T-helper 9 cell (primary cell): ENCODE measurements around the gene ZNF445.
"Not testable (repeated sequence)": the region's sequence is repeated elsewhere in the genome, so short reads cannot be mapped to it uniquely, and the experiment has no call there.

Experiments
- DNase-seq: peaks from one replicate; pipeline ENCODE4 v3.0.0-alpha.2; 2020

Gene ZNF445

DNA sequence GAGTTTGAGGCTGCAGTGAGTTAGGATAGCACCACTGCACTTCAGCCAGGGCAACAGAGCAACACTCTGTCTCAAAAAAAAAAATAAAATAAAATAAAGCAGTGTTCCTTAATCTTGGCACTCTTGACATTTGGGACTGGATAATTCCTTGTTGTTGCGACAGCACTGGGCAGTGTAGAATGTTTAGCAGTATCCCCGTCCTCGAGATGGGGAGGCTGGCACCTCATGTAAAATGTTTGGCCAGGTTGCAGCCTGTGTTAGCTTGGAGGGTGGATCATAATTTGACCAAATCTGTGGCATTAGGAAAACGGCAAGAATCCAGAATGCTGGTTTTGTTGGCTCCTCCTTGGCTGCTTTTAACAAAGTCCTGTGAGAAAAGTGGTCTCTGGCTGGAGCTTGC lies 47.0 kb downstream of the ZNF445 start:
- no peak for DNase-seq

DNA sequence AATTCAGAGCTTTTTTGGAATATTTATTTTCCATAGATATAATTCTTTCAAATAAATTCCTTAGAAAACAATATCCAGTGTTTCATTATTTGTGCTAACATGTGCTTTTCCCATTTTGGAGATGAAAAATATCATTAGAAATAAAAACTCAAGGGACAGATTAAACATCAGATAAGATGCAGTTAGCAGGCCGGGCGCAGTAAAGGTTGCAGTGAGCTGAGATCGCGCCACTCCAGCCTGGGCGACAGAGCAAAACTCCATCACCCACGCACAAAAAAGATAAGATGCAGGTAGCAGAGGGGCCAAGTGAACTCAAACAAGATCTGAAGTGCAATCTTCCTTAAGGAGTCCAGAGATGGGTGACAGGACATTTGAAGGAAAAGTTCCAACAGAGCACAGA lies 48.0 kb downstream of the ZNF445 start:
- DNase-seq = no peak

DNA sequence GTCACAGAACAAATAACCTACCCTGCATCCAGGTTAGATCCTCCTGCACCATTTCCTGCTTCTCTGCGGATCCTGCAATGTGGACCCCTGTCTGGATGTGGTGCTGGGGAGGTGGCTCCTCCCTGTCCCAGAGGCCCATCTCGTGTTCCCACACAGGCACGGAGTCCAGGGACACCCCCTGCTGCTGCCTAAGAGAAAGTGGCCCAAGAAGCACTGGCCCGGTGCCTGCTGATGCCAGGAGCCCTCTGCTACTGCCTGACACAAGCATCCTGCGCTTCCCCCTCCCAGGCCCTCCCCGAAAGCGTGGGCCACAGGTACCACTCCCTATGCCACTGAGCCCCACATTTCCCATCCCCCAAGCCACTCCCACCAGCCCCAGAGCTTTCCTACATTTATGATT lies 48.6 kb downstream of the ZNF445 start:
- DNase-seq = no peak

DNA sequence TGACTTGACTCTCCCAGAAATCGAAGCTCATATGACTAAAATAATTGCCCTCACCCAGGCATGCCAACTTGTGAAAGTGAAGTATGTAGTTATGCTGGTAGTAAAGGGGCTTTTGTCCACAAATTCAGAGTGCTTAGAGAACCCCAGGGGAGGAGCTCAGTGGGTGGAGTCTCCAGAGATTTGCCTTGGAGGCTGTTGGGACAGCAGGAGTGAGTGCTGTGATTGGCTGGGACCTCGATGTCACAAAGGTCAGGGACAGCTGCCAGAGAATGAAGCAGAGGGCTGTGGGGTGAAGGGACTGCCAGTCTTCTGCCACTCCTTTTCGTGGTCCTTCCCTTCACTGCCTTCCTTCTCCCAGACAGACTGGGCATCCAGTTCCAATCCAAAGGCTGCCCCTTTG lies 49.8 kb downstream of the ZNF445 start:
- DNase-seq = no peak

DNA sequence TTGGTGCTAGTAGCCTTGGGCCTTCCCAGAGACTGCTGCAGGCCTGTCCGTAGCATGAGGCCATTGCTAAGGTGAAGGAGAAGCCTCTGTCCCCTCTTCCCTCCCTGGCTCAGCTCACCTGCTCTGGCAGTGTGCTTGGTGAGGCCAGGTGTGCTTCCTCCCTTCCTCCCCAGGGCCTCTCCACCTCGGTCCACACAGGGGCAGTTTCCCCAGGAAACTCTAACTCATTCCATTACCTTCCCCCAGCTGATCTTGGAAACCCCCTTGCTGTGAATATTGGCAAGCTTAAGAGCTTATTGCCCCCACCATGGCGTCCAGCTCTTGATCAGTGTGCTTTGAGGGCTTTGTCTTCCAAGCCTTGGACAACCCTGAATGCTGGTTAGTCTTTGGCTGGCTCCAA lies 52.7 kb downstream of the ZNF445 start:
- no peak for DNase-seq

DNA sequence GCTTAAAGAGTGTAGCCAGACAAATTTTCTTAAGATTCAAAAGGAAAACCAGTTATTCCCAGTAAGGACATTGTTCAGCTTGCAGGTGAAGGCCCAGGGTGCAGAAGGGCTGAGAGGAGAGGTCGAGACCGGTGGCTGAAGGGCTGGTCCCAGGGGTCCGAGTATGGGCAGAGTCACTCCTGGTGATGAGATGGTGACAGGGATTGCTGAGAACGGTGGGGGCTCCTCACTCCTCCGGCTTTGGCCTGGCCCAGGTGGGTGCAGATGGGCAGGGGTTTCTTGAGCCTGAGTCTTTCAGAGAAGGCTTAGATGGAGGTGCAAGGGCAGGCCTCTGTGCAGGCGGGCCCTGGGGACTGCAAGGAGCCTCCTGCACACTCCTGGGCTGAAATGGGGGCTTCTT lies 56.2 kb downstream of the ZNF445 start:
- DNase-seq = no peak

DNA sequence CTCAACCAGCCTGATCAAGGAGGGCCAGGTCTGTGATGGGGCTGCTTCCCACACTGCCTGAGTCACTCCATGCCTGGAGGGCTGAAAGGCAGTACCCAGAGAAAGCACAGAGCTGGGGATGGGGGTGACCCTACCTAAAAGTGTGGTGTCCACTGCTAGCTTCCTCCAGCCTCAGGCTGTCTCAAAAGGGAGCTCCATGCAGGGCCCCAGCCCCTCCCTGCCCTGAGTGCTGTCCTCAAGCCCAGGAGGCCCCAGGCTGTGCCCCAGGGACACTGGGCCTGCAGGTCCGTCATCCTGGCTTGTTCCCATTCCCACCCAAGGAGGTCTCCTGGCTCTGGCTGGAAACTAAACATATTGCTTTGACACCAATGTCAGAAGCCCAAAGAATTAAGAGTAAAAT lies 56.8 kb downstream of the ZNF445 start:
- no peak for DNase-seq

DNA sequence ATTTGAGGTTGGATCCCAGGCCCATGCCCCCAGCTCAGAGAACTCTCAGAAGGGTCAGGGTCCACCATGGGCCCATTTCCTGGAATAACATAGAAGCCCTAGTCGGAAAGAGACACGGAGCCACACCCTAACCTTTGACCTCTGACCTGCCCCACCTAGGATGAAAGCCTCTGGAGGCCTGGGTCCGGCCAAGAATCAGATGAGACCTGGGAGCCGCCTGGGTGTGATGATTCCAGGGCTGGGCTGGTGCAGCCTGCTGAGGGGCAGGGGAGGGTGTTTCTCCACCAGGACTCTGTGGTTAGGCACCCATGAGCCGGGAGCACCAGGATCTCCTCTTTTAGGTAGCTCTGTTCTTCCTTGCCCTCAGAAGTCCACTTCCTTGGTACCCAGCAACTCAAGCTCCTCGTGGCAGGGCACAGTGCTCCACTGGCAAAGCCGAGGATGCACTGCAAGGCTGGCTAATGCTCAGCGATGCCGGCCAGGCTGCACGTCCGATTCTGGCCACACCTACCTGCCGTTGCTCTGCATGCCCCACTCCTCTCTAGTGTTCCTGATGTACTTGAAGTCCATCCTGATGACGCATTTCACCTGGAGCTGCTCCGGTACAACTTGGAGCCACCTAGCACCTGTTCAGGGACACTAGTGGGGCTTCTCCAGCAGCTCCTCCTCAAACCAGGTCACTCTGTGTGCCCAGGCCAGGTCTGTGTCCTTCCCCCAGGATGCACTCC lies 57.4 kb downstream of the ZNF445 start:
- no peak for DNase-seq

DNA sequence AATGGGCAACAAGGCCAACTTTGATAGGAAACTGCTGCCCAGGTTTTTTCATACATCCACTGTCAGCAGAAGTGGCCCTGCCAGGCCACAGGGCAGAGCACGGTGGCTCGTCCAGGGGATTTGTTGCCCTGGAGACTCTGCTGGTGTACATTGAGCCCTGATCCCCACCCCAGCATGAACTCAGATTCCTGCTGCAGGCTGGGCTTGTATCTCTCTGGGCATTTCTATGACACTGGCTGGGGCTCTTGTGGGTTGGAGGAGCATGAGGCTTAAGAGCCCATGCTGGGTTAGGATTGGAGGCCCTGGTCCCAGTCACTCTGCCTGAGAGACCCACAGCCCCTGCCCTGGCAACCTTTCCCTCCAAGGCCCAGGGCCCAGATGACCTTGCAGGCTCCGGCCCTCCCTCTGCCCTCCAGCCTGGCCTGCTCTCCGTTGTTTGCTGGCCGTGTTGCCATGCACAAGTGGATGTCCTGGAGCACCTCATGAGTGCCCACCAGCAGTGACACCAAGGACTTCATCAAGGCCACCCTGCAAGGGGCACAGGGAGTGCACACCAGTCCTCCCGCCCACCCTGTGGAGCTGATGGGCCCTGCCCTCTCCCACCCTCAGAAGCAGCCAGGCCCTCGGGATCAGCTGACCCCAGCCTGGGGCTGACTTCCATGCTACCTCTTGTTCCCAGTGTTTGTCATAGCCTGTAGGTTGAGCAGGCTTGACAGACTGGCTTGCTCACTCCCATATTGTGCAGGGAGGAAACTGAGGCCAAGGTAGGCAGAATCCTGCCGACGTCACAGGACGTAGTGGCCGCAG lies 58.2 kb downstream of the ZNF445 start:
- no peak for DNase-seq

DNA sequence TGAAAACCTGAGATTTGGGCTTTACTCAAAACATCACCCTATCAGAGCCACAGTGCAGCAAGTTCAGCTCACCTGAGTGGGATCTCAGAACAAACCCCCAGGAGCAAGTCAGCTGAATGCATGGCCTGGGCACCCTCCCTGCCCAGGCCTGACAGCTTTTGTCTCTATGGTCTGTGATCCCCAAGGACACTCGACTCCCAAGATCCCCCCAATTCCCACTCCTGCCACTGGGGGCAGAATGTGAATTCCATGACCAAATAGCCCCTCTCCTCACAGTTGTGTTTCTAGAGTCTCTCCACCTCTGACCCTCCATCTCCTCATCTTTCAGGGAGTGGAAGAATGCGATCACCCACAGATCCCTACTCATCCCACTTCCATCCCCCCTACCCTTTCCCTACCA lies 58.9 kb downstream of the ZNF445 start:
- DNase-seq = no peak

DNA sequence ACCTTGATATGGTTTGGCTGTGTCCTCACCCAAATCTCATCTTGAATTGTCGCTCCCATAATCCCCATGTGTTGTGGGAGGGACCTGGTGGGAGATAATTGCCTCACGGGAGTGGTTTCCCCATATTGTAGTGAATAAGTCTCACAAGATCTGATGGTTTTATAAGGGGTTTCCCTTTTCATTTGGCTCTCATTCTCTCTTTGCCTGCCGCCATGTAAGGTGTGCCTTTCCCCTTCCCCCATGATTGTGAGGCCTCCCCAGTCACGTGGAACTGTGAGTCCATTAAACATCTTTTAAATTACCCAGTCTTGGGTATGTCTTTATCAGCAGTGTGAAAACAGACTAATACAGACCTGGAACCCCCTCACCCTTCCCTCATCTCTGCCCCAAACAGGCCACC lies 59.4 kb downstream of the ZNF445 start:
- not testable (repeated sequence) for DNase-seq

DNA sequence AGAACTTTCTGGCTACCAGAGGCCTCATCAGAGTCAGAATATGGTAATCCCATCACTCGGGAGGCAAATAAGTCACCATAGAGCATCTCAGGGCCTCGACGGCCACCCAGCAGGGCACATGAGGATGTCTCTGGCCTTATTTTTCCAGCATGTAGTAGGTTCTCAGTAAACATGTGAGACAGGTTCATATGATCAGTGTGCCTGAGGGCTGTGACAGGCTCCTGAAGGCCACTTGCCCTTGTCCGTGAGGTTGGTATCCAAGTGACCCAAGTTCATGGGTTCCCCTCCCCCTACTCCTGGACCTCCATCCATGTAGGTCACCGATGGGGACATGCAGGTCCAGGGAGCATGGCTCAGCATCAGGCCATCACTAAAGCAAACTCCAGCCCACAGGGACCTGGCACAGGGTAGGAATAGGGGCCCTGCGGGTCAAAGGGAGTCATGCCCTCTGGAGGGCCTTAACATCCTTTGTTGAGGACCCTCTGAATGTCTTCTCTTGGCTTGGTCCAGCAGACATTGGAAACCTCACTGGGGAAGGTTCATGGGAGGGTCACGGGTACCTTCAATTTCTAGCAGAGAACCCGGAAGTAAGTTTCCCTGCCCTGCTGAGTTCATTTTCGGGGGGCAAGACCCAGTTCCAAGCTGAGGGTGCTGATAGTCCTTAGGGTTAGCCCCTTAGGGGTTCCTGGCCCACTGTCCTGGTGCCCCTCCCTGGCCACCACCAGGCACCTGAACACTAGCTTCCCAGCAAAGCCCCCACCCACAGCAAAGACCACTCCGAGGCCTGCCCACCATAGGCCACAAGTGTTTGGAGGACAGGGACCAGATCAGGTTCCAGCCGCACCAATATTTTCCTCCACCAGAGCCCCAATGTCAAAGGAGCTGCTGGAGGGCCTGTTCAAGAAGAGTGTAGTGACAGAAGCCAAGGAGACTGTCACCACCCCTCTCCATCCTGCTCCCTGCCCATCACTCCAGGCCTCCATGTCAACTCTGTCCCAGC lies 61.1 kb downstream of the ZNF445 start:
- DNase-seq = no peak

DNA sequence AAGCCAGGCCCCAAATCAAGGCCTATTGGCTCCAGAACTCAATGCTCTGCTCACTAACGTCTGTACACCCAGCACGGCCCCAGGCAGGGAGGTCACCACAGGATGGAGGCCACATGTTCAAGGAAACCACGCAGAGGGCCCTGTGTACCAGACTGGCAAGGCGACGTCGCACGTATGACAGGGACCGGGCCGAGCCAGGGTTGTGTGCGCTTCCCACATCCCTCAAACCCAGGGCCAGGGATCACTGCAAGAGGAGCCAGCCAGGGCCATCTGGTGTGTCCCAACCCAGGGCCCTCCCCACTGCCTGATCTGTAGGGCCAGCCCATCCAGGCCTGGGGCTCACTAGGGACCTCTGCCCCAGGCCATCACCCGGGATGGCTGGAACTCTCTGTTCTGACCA lies 62.0 kb downstream of the ZNF445 start:
- DNase-seq = no peak

DNA sequence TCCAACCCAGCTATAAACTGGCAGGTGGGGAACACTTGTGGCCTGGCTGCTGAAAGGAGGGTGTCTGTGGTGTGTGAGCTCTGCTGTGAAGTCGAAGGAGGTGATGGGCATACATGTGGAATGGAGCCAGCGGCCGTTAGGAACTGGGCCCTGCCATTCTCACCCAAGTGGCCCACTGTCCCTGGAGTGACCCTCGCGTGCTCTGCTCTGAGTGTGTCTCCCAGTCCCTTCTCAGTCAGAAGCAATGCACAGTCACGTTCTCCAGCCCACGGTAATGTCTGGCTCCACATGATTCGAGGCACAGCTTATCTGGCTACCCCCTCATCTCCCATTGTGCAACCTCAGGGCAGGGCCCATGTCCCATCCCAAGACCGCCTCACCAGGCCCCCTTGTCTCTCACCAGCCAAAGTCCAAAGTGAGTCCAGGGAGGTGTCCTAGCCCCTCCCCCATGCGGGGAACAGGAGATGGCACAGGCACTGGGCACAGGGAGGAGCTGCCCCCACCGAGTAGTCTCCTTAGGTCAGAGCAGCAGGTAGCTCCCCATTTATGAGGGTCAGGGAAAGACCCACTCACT lies 62.9 kb downstream of the ZNF445 start:
- no peak for DNase-seq

DNA sequence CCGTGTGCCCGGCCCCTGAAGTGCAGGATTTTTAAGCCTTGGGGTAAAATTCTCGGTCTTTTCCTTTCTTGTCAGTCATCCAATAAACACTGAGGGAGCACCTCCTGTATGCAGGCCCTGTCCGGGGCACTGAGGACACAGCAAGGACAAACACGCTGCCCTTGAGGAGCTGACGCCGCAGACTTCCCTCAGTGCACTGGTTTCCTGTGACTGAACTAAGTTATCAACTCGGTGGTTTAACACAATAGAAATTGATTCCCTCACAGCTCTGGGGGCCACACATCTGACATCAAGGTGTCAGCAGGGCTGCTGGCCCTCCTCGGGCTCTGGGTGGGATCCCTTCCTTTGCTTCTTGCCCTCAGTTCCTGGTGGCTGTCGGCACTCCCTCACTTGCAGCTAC lies 65.1 kb downstream of the ZNF445 start:
- no peak for DNase-seq

DNA sequence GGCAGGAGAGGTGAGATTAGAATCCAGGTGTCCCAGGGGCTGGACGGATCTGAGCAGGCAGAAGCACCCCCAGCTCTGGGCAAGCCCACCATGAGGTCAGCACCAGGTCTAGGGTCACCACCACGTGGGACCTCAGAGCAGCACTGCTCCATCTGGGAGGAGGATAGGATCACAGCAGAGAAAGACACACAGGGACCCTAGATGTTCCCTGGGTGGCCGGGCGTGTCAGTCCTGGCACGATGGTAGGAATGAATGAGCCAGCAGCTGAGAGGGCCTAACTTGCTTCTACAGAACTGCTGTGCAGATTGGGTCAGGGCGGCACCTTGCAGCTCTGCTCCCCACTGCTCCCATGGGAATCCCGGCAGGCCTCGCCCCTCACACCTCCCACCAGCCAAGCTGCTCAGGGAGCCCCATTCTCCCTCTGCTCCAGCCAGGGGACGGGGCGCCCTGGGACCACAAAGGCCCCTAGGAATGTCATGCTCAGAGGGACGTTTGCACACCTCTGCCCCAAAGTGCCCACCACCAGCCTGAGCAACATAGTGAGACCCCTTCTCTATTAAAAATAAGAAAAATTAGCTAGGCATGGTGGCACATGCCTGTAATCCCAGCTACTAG lies 66.3 kb downstream of the ZNF445 start:
- DNase-seq = no peak

DNA sequence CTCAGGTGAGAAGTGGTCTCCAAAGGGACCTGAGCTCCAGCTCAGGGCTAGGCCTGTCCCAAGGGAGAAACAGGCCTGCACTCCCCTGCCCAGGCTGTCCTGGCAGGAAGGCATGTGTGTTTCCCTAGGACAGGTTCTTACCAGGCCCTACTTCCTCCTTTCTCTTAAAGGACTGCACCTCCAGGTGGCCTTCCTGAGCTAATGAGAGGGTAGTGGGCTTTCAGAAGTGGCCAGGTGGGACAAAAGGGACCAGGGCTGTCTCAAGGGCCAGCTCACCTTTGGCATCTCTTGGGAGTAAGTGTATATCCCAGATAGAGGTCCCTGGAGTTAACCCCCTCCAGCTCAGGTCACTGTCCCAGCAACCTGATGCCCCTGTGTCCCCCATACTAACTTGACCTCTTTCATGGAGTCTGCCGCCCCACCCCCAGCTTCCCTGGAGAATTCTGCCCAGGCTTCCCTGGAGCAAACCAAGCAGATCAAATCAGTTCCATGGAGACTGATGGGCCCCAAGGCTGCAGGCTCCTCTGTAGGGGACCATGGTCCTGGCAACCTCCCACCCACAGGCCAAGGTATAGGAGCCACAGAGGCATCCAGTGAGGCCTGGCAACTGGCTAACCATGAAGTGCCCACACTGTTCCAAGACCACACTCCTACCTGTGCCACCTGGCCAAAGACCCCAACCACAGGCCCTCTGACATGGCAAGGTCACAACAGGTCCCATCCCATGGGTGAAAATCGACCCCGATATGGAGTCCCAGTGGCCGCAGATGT lies 67.6 kb downstream of the ZNF445 start:
- DNase-seq = no peak

DNA sequence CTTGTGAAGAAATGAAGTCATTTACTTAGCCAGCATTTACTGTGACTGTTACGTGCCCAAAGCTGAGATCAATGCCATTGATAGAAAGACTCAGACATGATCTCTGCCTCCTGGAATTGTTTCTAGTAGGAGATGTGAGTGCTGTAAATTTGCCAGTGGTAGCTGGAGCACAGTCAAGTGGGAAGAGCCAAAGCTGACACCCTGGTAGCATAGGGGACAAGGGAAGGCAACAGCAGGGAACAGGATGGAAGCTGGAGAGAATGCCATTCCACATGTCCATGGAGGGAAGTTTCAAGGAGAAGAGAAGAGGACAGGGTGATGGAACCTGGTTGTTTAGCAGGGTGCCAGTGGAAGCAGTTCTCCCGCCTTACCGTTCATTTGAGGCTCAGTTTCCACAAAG lies 74.9 kb downstream of the ZNF445 start:
- DNase-seq = no peak

DNA sequence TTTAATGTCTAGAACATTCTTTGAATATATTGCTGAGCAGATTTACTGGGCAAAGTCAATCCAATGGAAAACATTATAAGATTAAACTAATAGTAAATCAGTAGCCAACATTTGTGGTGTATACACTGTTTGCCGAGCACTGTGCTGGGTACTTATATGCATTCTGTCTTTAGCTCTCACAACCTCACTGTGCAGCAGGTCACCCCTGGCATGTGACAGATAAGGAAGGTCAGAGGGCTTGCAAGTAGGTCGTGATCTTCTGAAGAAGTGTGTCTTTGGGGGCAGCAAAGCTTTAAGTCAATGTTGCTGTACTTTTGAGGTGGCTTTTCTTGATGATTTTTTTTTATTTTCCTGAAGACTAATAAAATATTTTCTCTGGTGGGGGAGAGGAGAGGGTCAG lies 76.7 kb downstream of the ZNF445 start:
- no peak for DNase-seq

DNA sequence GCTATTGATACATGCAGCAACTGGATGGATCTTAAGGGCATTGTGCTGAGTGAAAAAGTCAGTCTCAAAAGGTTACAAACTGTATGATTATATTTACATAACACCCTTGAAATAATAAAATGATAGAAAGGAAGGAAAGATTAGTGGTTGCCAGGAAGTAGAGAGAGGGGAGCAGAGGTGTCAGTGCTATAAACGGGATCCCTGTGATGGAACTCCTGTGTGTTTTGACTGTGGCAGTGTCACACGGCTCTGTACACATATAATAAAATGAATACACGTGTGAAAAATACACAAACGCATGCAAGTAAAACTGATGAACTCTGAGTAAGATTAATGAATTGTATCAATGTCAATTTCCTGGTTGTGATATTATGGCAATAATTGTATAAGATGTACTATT lies 78.6 kb downstream of the ZNF445 start:
- DNase-seq = no peak

DNA sequence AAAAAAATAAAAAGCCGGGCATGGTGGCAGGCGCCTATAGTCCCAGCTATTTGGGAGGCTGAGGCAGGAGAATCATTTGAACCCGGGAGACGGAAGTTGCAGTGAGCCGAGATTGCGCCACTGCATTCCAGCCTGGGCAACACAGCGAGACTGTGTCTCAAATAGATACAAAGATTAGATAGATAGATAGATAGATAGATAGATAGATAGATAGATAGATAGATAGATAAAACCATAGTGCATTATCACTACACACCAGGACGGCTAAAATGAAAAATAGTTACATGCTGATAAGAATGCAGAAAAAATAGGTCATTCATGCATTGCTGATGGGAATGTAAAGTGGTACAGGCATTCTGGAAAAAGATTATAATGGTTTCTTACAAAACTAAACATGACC lies 79.2 kb downstream of the ZNF445 start:
- DNase-seq = not testable (repeated sequence)
